ENCODE measurements around the gene LEMD3. TPM values are rescaled to one million over a fixed set of nuclear protein-coding genes. Genes with fewer than 3 reads are reported as not detected.

LEMD3 gene
- total RNA-seq, 1 experiment from 2014 or later: 46.8 TPM

DNA sequence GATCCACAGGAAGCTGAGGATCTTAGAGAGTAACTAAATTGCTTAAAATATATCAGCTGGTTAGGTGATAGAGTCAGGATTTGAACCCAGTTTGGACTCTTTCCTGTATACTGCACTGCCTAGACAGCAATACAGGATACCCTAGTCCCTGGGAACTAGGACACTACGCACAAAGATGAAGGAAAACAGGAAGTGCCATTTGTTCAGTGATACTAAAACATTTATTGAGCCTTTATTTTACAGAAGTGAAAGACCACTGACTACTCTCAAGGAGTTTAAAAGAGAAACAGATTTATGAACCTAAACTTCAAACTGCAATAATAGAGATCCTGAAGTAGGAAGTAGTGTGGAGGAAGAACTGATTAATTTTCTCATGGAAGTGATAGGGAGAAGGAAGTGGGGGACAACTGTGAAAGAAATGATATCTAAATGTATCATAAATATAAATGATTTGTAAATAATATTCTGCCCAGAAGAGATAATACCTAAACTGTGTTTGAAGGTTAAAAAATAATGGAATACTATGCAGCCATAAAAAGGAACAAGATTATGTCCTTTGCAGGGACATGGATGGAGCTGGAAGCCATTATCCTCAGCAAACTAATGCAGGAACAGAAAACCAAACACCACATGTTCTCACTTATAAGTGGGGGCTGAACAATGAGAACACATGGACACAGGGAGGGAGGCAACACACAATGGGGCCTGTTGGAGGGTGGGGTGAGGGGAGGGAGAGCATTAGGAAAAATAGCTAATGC, 127.3 kb downstream of the LEMD3 start:
- intact Hi-C loops (cut with micrococcal nuclease; ENCODE audit: unreplicated experiment): no loop called here
- H3K36me3 Mint-ChIP-seq (ENCODE audit: insufficient read depth, unreplicated experiment): no peaks in the 10 kb centered on the region
- no peak overlapping the region for H3K4me3 Mint-ChIP-seq (ENCODE audit: low read depth, unreplicated experiment)
- DNase-seq: no peak
- H3K27ac Mint-ChIP-seq (ENCODE audit: unreplicated experiment): no peak overlapping the region
- no peaks in the 10 kb centered on the region for H3K9me3 Mint-ChIP-seq (ENCODE audit: low read depth, unreplicated experiment)
- H3K4me1 Mint-ChIP-seq (ENCODE audit: low read depth, unreplicated experiment): no peaks in the 10 kb centered on the region
- CTCF ChIA-PET: no interaction called here
- BruUV-seq (replicated peaks): no TSS peak
- TF ChIP-seq, protein P1, sequence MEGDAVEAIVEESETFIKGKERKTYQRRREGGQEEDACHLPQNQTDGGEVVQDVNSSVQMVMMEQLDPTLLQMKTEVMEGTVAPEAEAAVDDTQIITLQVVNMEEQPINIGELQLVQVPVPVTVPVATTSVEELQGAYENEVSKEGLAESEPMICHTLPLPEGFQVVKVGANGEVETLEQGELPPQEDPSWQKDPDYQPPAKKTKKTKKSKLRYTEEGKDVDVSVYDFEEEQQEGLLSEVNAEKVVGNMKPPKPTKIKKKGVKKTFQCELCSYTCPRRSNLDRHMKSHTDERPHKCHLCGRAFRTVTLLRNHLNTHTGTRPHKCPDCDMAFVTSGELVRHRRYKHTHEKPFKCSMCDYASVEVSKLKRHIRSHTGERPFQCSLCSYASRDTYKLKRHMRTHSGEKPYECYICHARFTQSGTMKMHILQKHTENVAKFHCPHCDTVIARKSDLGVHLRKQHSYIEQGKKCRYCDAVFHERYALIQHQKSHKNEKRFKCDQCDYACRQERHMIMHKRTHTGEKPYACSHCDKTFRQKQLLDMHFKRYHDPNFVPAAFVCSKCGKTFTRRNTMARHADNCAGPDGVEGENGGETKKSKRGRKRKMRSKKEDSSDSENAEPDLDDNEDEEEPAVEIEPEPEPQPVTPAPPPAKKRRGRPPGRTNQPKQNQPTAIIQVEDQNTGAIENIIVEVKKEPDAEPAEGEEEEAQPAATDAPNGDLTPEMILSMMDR (IDR thresholded peaks at IDR 0.05; ENCODE audit: unreplicated experiment): no peak
- no peaks in the 10 kb centered on the region for H3K27me3 Mint-ChIP-seq (ENCODE audit: unreplicated experiment)

Other genes with a start within 250 kb of the LEMD3 start
- not detected in 2 replicates for gene WIF1, start 48.3 kb upstream of the LEMD3 start, total RNA-seq (2022)
- gene MSRB3, start 109.1 kb downstream of the LEMD3 start, total RNA-seq (2022): 1.4 and 1.5 TPM in 2 replicates